ENCODE results near the gene ACADL. TPM values are rescaled to one million over a fixed set of nuclear protein-coding genes. Genes with fewer than 3 reads are reported as not detected.

ACADL gene
- total RNA-seq, 1 donor from 2014 or later, result 0.35 TPM

DNA sequence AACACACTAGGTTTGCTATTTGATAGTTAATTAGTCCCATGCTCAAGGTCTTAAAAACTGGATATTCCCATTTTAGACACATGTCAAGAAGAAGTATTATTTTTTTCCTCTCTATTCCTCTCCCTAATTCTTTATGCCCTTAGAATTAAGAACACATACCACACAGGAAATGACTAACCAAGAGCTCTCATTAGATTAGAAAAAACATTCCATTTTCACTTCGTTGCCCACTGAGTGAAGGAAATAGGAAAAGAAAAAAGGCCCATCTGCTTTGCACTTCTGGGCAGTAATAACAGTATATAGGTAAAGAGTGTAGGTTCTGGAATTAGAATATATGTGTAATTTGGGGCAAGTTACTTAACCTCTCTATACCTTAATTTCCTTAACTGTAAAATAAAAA lies 26.9 kb downstream of the ACADL start:
- no peak for DNase-seq (ENCODE audit: low read depth, low spot score)
- H3K4me3 Mint-ChIP-seq, result no peak overlapping the region
- no peaks in the 10 kb centered on the region for H3K36me3 Mint-ChIP-seq (ENCODE audit: low read depth)
- peaks cover 15% of the 10 kb centered on the region for H3K27me3 Mint-ChIP-seq (ENCODE audit: low read depth)
- no peaks in the 10 kb centered on the region for H3K4me1 Mint-ChIP-seq
- TF ChIP-seq CTCF (conservative IDR thresholded peaks at IDR 0.05), result no peak
- no peaks in the 10 kb centered on the region for H3K9me3 Mint-ChIP-seq
- no peak overlapping the region for H3K27ac Mint-ChIP-seq (ENCODE audit: unreplicated experiment)

DNA sequence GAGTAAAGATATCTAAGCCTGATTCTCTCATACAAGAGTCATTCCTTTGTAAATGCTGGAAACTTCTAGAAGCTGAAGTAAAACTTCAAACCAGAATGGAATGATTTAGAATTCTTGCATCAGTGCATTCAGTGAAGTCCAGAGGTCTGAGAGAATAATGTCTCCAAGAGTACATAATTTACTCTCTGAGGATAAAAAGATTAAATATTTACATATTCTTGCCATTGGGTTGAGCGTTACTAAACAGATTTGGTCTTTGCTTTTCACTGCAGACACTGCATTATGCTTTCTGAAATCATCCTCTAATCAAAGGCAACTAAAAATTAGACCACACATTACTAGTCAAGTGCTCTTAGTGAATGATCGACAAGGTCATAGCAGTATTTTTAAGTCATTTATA lies 27.5 kb downstream of the ACADL start:
- no peak for DNase-seq (ENCODE audit: low read depth, low spot score)
- H3K9me3 Mint-ChIP-seq, result no peaks in the 10 kb centered on the region
- no peak overlapping the region for H3K4me3 Mint-ChIP-seq
- H3K36me3 Mint-ChIP-seq (ENCODE audit: low read depth), result no peaks in the 10 kb centered on the region
- TF ChIP-seq CTCF (conservative IDR thresholded peaks at IDR 0.05), result no peak
- H3K27me3 Mint-ChIP-seq (ENCODE audit: low read depth), result peaks cover 11% of the 10 kb centered on the region
- no peak overlapping the region for H3K27ac Mint-ChIP-seq (ENCODE audit: unreplicated experiment)
- no peaks in the 10 kb centered on the region for H3K4me1 Mint-ChIP-seq

DNA sequence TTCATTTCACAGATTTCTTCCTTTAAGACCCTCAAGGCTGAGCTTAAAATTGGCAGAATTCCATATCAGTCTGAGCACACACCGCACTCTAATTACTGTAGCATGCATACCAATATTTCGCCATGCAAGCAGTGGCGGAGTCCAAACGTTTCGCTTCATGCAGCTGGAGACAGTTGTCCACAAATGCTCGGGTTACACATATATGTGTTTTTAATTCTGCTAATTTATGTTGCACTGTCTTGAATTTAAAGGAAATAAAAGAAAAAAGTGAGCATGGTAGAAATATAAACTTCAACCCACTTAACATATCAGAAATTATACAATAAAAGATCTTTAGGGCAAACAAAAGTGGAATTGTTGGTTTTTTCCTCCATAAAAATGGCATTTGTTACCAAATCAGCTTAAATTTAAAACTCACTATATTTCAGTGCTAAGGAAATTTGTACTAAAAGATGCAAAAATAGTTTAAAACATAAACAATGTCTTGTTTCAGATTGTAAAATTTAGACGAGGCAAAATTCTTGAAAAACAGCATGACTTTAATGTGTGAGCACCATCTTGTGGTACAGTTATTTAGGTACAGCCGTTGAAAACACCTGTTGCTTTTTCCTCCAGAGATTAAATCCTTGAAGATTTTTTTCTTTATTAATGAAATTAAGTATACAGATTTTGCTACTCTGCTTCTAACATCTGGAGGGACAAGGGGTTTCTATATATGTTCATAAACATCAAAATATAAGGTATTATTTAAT lies 30.0 kb downstream of the ACADL start:
- H3K27me3 Mint-ChIP-seq (ENCODE audit: low read depth), result peaks cover 5% of the 10 kb centered on the region
- H3K4me1 Mint-ChIP-seq, result no peaks in the 10 kb centered on the region
- H3K9me3 Mint-ChIP-seq, result no peaks in the 10 kb centered on the region
- TF ChIP-seq CTCF (conservative IDR thresholded peaks at IDR 0.05), result peak; percentile 87
- H3K4me3 Mint-ChIP-seq, result no peak overlapping the region
- no peak overlapping the region for H3K27ac Mint-ChIP-seq (ENCODE audit: unreplicated experiment)
- no peaks in the 10 kb centered on the region for H3K36me3 Mint-ChIP-seq (ENCODE audit: low read depth)
- no peak for DNase-seq (ENCODE audit: low read depth, low spot score)

- H3K36me3 Mint-ChIP-seq (ENCODE audit: low read depth), result peaks cover 4% of the 10 kb centered on the region
- peaks cover 11% of the 10 kb centered on the region for H3K9me3 Mint-ChIP-seq
- H3K4me3 Mint-ChIP-seq, result no peak overlapping the region
- no peak overlapping the region for H3K27ac Mint-ChIP-seq (ENCODE audit: unreplicated experiment)
- no peaks in the 10 kb centered on the region for H3K27me3 Mint-ChIP-seq (ENCODE audit: low read depth)
- TF ChIP-seq CTCF (conservative IDR thresholded peaks at IDR 0.05), result no peak
- no peak for DNase-seq (ENCODE audit: low read depth, low spot score)
- H3K4me1 Mint-ChIP-seq, result no peaks in the 10 kb centered on the region
These were observed 34.9 kb downstream of the ACADL start for GRCh38 chr2:210190345-210190744.

GRCh38 chr2:210189452-210190138 lies 35.7 kb downstream of the ACADL start:
- TF ChIP-seq CTCF (conservative IDR thresholded peaks at IDR 0.05), result no peak
- H3K27ac Mint-ChIP-seq (ENCODE audit: unreplicated experiment), result no peak overlapping the region
- H3K27me3 Mint-ChIP-seq (ENCODE audit: low read depth), result no peaks in the 10 kb centered on the region
- no peak overlapping the region for H3K4me3 Mint-ChIP-seq
- no peak for DNase-seq (ENCODE audit: low read depth, low spot score)
- no peaks in the 10 kb centered on the region for H3K4me1 Mint-ChIP-seq
- peaks cover 6% of the 10 kb centered on the region for H3K36me3 Mint-ChIP-seq (ENCODE audit: low read depth)
- peaks cover 15% of the 10 kb centered on the region for H3K9me3 Mint-ChIP-seq

All from neural crest cell (in vitro differentiated cells).